Left ventricle myocardium inferior (tissue), 1 donor: ENCODE data around the gene FNTB. TPM values are rescaled to one million over a fixed set of nuclear protein-coding genes. Genes with fewer than 3 reads are reported as not detected.

Experiments
- DNase-seq: peaks from one replicate; pipeline ENCODE4 v3.0.0-alpha.2; 2020
- H3K27ac ChIP-seq: fragments of 200-600 bp; replicated peaks from 2 replicates; pipeline ENCODE4 v1.8.0; 2021
- H3K27me3 ChIP-seq: fragments of 200-600 bp; 2 replicates; pipeline ENCODE4 v1.8.0; 2021; ENCODE audit warnings: low read depth
- H3K36me3 ChIP-seq: fragments of 200-600 bp; 2 replicates; pipeline ENCODE4 v1.8.0; 2021
- H3K4me1 ChIP-seq: fragments of 200-600 bp; 2 replicates; pipeline ENCODE4 v1.8.0; 2021
- H3K4me3 ChIP-seq: fragments of 200-600 bp; 2 replicates; pipeline ENCODE4 v1.8.0; 2021; ENCODE audit warnings: mild to moderate bottlenecking, moderate library complexity
- H3K9me3 ChIP-seq: fragments of 200-600 bp; replicated peaks from 2 replicates; pipeline ENCODE4 v1.8.0; 2021
- CTCF ChIP-seq: fragments of 200-600 bp; IDR thresholded peaks from 2 replicates; pipeline ENCODE4 v1.8.0; 2021; ENCODE audit warnings: antibody characterized with exemption, mild to moderate bottlenecking, borderline replicate concordance
- intact Hi-C: fragments of 100-400 bp; cut with micrococcal nuclease; formaldehyde crosslinking; loops from one replicate; pipeline ENCODE4 v1.11.0; 2022
- total RNA-seq: library from RNA; stranded (reverse); fragmentation: NEBNext Ultra II Directional; extraction: Animal tissue kit (Norgen Biotek cat#: 25700); gene quantifications from one replicate; pipeline ENCODE4 v1.2.1, GENCODE V29; 2021
- donor health status: DM: no; HTN: yes; CAD: no; lungs with severe emphysema.

FNTB gene
- total RNA-seq, 1 donor from 2014 or later, result 17.9 TPM

- peaks cover 32% of the 10 kb centered on the region for H3K36me3 ChIP-seq
- no peak for DNase-seq
- intact Hi-C loops, result no loop called here
Measured at GRCh38 chr14:65069874-65070413, 83.2 kb downstream of the FNTB start.

DNA sequence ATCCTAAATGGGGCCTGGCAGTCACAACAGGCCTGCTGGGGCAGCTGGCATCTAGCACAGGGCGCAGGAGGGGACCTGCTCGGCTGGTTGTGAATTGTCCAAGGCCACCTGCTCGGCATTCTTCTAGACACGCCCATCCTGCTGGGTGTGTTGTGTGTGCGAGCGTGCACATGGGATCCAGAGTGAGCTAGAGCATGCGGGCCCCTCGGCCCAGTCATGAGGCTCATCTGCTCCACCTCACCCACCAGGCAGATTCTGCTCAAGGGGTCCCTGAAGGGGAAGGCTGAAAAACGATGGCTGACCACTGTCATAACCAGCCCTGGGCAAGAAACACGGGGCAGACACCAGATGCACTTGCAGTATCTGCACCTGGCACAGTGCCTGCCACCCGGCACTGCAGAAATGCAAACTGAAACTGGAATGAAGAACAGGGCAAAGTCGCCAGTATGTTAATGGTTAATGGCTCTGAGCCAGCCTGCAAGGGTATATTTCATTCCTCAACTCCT is 83.8 kb downstream of the FNTB start:
- H3K4me3 ChIP-seq, result no peak overlapping the region
- peaks cover 66% of the 10 kb centered on the region for H3K4me1 ChIP-seq
- no peak for DNase-seq
- peak overlapping the region; percentile 84 for H3K27ac ChIP-seq
- no peak for TF ChIP-seq CTCF
- intact Hi-C loops, result no loop called here
- H3K36me3 ChIP-seq, result peaks cover 28% of the 10 kb centered on the region
- H3K27me3 ChIP-seq, result no peaks in the 10 kb centered on the region
- no peaks in the 10 kb centered on the region for H3K9me3 ChIP-seq

More at GRCh38 chr14:65069874-65070413, 83.2 kb downstream of the FNTB start:
- H3K4me1 ChIP-seq, result peaks cover 60% of the 10 kb centered on the region
- H3K4me3 ChIP-seq, result no peak overlapping the region
- no peaks in the 10 kb centered on the region for H3K27me3 ChIP-seq
- no peaks in the 10 kb centered on the region for H3K9me3 ChIP-seq
- TF ChIP-seq CTCF, result no peak
- peak overlapping the region; percentile 84 for H3K27ac ChIP-seq

DNA sequence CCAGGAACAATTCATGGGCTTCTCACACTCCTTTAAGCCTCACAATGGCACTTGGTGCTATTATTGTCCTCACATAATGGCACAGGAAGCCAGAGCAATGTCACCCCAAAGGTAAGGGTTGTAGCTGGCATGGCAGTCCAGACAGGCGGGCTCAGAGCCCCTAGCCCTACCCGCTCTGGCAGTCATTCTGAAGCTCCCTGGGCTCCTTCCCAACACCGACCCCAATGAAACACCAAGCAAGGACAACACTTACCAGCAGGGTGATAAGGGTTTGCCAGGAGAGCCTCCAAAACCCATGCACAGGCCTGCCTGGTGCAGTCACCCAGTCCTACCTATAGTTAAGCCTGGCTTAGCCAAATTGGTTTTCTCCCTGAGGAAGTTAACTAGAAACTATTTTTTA is 84.8 kb downstream of the FNTB start:
- no peak for DNase-seq
- TF ChIP-seq CTCF, result no peak
- Histone ChIP-seq H3K4me1 (peaks cover 75% of the 10 kb centered on the region), H3K27ac (peak overlapping the region; percentile 84), H3K4me3 (no peak overlapping the region), H3K36me3 (peaks cover 28% of the 10 kb centered on the region), H3K27me3 (no peaks in the 10 kb centered on the region), H3K9me3 (no peaks in the 10 kb centered on the region)
- intact Hi-C loops, result no loop called here

- Histone ChIP-seq H3K27ac (peak overlapping the region; percentile 84), H3K27me3 (no peaks in the 10 kb centered on the region), H3K36me3 (peaks cover 35% of the 10 kb centered on the region), H3K9me3 (no peaks in the 10 kb centered on the region), H3K4me1 (peaks cover 80% of the 10 kb centered on the region), H3K4me3 (no peak overlapping the region)
- no peak for TF ChIP-seq CTCF
- intact Hi-C loops, result no loop called here
- DNase-seq, result no peak
Measured at GRCh38 chr14:65072256-65072655, 85.6 kb downstream of the FNTB start.

- no peak for TF ChIP-seq CTCF
- intact Hi-C loops, result no loop called here
Measured at GRCh38 chr14:65072937-65073336, 86.2 kb downstream of the FNTB start.

More at GRCh38 chr14:65072937-65073336, 86.2 kb downstream of the FNTB start:
- Histone ChIP-seq H3K27me3 (no peaks in the 10 kb centered on the region), H3K4me1 (peaks cover 84% of the 10 kb centered on the region), H3K4me3 (no peak overlapping the region), H3K36me3 (peaks cover 42% of the 10 kb centered on the region), H3K9me3 (no peaks in the 10 kb centered on the region), H3K27ac (peak overlapping the region; percentile 84)
- DNase-seq, result no peak
